Measurements from ENCODE around the gene RANBP17.

- no peak for TF ChIP-seq EZH2 (IDR thresholded peaks at IDR 0.05; ENCODE audit: low read length, unreplicated experiment)
- TF ChIP-seq, protein P1, sequence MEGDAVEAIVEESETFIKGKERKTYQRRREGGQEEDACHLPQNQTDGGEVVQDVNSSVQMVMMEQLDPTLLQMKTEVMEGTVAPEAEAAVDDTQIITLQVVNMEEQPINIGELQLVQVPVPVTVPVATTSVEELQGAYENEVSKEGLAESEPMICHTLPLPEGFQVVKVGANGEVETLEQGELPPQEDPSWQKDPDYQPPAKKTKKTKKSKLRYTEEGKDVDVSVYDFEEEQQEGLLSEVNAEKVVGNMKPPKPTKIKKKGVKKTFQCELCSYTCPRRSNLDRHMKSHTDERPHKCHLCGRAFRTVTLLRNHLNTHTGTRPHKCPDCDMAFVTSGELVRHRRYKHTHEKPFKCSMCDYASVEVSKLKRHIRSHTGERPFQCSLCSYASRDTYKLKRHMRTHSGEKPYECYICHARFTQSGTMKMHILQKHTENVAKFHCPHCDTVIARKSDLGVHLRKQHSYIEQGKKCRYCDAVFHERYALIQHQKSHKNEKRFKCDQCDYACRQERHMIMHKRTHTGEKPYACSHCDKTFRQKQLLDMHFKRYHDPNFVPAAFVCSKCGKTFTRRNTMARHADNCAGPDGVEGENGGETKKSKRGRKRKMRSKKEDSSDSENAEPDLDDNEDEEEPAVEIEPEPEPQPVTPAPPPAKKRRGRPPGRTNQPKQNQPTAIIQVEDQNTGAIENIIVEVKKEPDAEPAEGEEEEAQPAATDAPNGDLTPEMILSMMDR (conservative IDR thresholded peaks at IDR 0.05; ENCODE audit: low read depth, low read length), result no peak
- TF ChIP-seq EZH2phosphoT487 (IDR thresholded peaks at IDR 0.05; ENCODE audit: borderline replicate concordance, low read length), result no peak
These were observed 259.3 kb downstream of the RANBP17 start for GRCh38 chr5:171120986-171121622.
